Gastroesophageal sphincter (tissue), 4 donors: ENCODE measurements around the gene SERPINB6. TPM values are rescaled to one million over a fixed set of nuclear protein-coding genes. Genes with fewer than 3 reads are reported as not detected.
"Not testable (repeated sequence)": the region's sequence is repeated elsewhere in the genome, so short reads cannot be mapped to it uniquely, and the experiment has no call there.

ENCODE experiments used
- ATAC-seq: fragments of 150-250 bp; one replicate; pipeline ENCODE4 v1.9.1; 2016; ENCODE audit warnings: mild to moderate bottlenecking, moderate library complexity
- H3K27ac ChIP-seq, 4 donors: fragments of 200-600 bp; sonication (generic) in 3 of 4; 1 replicate in 3 of 4; 2 replicates in 1 of 4; pipeline ENCODE4 v1.5.1; 2016 to 2019
- H3K27me3 ChIP-seq: fragments of 200-600 bp; sonication (generic); one replicate; pipeline ENCODE4 v1.5.1; 2019
- H3K36me3 ChIP-seq, 2 donors: fragments of 200-600 bp; sonication (generic); one replicate each; pipeline ENCODE4 v1.5.1; 2019; ENCODE audit warnings: control low read depth in 1 of 2
- H3K4me1 ChIP-seq, 3 donors: fragments of 200-600 bp; sonication (generic); 1 replicate in 2 of 3; 2 replicates in 1 of 3; pipeline ENCODE4 v1.5.1; 2016 to 2019; ENCODE audit warnings: control low read depth in 2 of 3
- H3K4me3 ChIP-seq, 2 donors: fragments of 200-600 bp; sonication (generic); one replicate each; pipeline ENCODE4 v1.5.1; 2019; ENCODE audit warnings: mild to moderate bottlenecking in 1 of 2, moderate library complexity in 1 of 2
- H3K9me3 ChIP-seq, 3 donors: fragments of 200-600 bp; sonication (generic); one replicate each; pipeline ENCODE4 v1.5.1; 2017 to 2019; ENCODE audit warnings: control low read depth in 2 of 3
- EP300 ChIP-seq: sonication (generic); formaldehyde crosslinking; IDR thresholded peaks from one replicate; pipeline ENCODE4 v1.6.1; 2017; ENCODE audit warnings: antibody characterized with exemption, mild to moderate bottlenecking
- POLR2A ChIP-seq, 2 donors: fragments of 450-650 bp; IDR thresholded peaks; one replicate each; pipeline ENCODE4 v1.6.1; 2017; ENCODE audit warnings: antibody characterized with exemption in 2 of 2, mild to moderate bottlenecking in 2 of 2, moderate library complexity in 1 of 2
- POLR2AphosphoS5 ChIP-seq: sonication (generic); formaldehyde crosslinking; IDR thresholded peaks from one replicate; pipeline ENCODE4 v1.6.1; 2017; ENCODE audit warnings: antibody characterized with exemption
- WGBS, 2 donors: methylation state at CpG; one replicate each; pipeline ENCODE4 v1.1.5; 2018; ENCODE audit warnings: low coverage in 1 of 2; 5-methylcytosine and 5-hydroxymethylcytosine counted together
- total RNA-seq, 4 donors: library from RNA; depleted of rRNA; stranded (reverse); fragments of >200 nt; gene quantifications; one replicate each; pipeline ENCODE4 v1.1.0, GENCODE V29; 2016
- TF ChIP-seq, protein P1 (sequence below), 4 experiments: fragments of 200-600 bp in 2 of 4; fragments of 450-650 bp in 2 of 4; sonication (generic) in 1 of 4; IDR thresholded peaks; one replicate each; pipeline ENCODE4 v1.5.1; 2017 to 2019; ENCODE audit warnings: antibody characterized with exemption in 4 of 4, mild to moderate bottlenecking in 2 of 4, moderate library complexity in 2 of 4

SERPINB6 gene
- total RNA-seq, 4 donors from 2014 or later: 130 to 154 (median 143) TPM

DNA sequence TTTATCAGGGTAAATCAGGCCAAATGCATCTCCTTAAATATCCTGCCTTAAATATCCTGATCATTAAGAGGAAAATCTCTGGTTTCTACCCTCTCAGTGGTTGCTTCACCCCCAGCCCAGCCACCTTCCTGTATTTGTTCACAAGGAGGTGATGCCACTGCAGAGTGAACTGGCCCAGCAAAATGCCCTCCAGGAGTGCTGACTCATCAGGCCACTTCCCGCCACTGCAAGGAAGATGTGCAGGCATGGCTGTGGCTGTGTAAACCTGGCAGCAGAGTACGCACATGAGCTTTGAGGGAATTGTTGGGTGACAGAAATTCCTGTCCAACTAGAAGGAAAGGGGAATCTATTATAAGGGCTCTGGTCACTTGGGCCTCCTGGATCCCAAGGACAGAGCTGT lies 42.1 kb upstream of the SERPINB6 start:
- no peak for TF ChIP-seq POLR2AphosphoS5
- TF ChIP-seq EP300: no peak
- TF ChIP-seq, protein P1, sequence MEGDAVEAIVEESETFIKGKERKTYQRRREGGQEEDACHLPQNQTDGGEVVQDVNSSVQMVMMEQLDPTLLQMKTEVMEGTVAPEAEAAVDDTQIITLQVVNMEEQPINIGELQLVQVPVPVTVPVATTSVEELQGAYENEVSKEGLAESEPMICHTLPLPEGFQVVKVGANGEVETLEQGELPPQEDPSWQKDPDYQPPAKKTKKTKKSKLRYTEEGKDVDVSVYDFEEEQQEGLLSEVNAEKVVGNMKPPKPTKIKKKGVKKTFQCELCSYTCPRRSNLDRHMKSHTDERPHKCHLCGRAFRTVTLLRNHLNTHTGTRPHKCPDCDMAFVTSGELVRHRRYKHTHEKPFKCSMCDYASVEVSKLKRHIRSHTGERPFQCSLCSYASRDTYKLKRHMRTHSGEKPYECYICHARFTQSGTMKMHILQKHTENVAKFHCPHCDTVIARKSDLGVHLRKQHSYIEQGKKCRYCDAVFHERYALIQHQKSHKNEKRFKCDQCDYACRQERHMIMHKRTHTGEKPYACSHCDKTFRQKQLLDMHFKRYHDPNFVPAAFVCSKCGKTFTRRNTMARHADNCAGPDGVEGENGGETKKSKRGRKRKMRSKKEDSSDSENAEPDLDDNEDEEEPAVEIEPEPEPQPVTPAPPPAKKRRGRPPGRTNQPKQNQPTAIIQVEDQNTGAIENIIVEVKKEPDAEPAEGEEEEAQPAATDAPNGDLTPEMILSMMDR (IDR thresholded peaks at IDR 0.05): no peak
- no peak for TF ChIP-seq POLR2A (IDR thresholded peaks at IDR 0.05)
- H3K4me1 ChIP-seq: no peaks in the 10 kb centered on the region
- peaks cover 0 to 97% of the 10 kb centered on the region in 2 donors for H3K36me3 ChIP-seq
- H3K27me3 ChIP-seq: no peaks in the 10 kb centered on the region
- 83% methylated on average over 1 of the region's 2 CpGs; no CpG with 5 or more reads in 1 of the 2 donors for WGBS, 2 donors
- no peak overlapping the region for H3K4me3 ChIP-seq
- ATAC-seq: no peak
- peaks cover 0 to 11% (median 0%) of the 10 kb centered on the region in 3 donors for H3K9me3 ChIP-seq
- no peak overlapping the region for H3K27ac ChIP-seq

DNA sequence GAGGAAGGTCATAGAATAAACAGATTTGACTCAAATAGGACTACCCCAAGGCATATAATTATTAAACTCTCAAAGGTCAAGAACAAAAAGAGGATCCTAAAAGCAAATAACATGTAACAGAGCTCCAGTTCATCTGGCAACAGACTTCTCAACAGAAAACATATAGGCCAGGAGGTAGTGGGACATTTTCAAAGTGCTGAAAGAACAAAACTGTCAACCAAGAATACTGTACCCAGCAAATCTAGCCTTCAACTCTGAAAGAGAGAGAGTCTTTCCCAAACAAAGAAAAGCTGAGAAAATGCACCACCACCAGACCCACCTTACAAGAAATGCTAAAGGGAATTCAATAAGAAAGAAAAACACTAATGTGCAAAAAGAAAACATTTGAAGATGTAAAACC lies 40.2 kb upstream of the SERPINB6 start:
- H3K9me3 ChIP-seq: peaks cover 0 to 11% (median 0%) of the 10 kb centered on the region in 3 donors
- H3K4me3 ChIP-seq: no peak overlapping the region
- H3K36me3 ChIP-seq: peaks cover 0 to 97% of the 10 kb centered on the region in 2 donors
- ATAC-seq: no peak
- no peak overlapping the region for H3K27ac ChIP-seq
- TF ChIP-seq EP300: no peak
- no peak for TF ChIP-seq POLR2A (IDR thresholded peaks at IDR 0.05)
- TF ChIP-seq, protein P1 (IDR thresholded peaks at IDR 0.05): no peak
- TF ChIP-seq POLR2AphosphoS5: no peak
- H3K4me1 ChIP-seq: no peaks in the 10 kb centered on the region
- no peaks in the 10 kb centered on the region for H3K27me3 ChIP-seq

DNA sequence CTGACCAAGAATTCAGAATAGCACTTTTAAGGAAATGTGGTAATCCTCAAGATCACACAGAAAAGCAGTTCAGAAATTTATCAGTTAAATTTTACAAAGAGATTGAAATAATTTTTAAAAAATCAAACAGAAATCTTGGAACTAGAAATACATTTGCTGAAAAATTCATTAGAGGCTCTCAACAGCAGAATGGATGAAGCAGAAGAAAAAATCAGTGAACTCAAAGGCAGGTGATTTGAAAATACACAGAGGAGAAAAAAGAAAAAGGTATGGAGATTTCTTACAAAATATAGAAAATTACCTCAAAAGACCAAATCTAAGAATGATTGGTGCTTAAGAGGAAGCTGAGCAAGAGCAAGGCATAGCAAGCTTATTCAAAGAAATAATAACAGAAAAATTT lies 39.8 kb upstream of the SERPINB6 start:
- Histone ChIP-seq H3K27me3 (no peaks in the 10 kb centered on the region), H3K27ac (no peak overlapping the region), H3K4me1 (no peaks in the 10 kb centered on the region), H3K36me3 (peaks cover 0 to 97% of the 10 kb centered on the region in 2 donors), H3K4me3 (no peak overlapping the region), H3K9me3 (peaks cover 0 to 11% (median 0%) of the 10 kb centered on the region in 3 donors)
- ATAC-seq: no peak
- TF ChIP-seq POLR2A (IDR thresholded peaks at IDR 0.05) (no peak), EP300 (no peak), POLR2AphosphoS5 (no peak)
- TF ChIP-seq, protein P1 (IDR thresholded peaks at IDR 0.05): no peak

DNA sequence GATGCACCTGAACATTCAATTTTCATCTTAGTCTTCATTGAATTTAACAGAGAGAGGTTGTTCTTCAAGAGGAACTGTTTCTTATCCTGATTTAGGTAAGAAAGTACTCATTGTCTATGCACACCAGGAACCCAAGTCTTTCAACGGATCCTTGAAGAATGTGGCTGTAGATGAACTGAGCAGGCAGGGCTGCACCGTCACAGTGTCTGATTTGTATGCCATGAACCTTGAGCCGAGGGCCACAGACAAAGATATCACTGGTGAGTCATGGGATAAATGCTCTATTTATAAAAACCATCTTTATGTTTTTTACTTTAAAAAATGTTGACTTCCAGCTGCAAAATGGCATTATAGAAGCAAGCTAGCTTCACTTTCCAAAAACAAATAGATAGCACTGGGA lies 38.6 kb upstream of the SERPINB6 start:
- Histone ChIP-seq H3K36me3 (peaks cover 0 to 97% of the 10 kb centered on the region in 2 donors), H3K27me3 (no peaks in the 10 kb centered on the region), H3K4me3 (no peak overlapping the region), H3K4me1 (no peaks in the 10 kb centered on the region), H3K9me3 (peaks cover 0 to 11% (median 0%) of the 10 kb centered on the region in 3 donors), H3K27ac (no peak overlapping the region)
- no peak for ATAC-seq
- WGBS, 2 donors: 81 to 82% methylated on average over 3 of the region's 3 CpGs
- TF ChIP-seq POLR2A (IDR thresholded peaks at IDR 0.05) (no peak), POLR2AphosphoS5 (no peak), EP300 (no peak)
- TF ChIP-seq, protein P1 (IDR thresholded peaks at IDR 0.05): no peak

DNA sequence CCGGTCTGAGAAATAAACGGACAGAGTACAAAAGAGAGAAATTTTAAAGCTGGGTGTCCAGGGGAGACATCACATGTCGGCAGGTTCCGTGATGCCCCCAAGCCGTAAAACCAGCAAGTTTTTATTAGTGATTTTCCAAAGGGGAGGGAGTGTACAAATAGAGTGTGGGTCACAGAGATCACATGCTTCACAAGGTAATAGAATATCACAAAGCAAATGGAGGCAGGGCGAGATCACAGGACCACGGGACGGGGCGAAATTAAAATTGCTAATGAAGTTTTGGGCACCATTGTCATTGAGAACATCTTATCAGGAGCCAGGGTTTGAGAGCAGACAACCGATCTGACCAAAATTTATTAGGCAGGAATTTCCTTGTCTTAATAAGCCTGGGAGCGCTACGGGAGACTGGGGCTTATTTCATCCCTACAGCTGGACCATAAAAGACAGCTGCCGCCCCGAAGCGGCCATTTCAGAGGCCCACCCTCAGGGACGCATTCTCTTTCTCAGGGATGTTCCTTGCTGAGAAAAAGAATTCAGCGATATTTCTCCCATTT lies 37.4 kb upstream of the SERPINB6 start:
- Histone ChIP-seq H3K36me3 (peaks cover 0 to 97% of the 10 kb centered on the region in 2 donors), H3K9me3 (peaks cover 0 to 11% (median 0%) of the 10 kb centered on the region in 3 donors)
- H3K27ac ChIP-seq, H3K27me3 ChIP-seq, H3K4me3 ChIP-seq, H3K4me1 ChIP-seq, ATAC-seq: not testable (repeated sequence)
- WGBS, 2 donors: 94 to 95% methylated on average over 14 to 17 of the region's 17 CpGs
